ENCODE data around the gene CCDC60.

The CCDC60 gene

DNA sequence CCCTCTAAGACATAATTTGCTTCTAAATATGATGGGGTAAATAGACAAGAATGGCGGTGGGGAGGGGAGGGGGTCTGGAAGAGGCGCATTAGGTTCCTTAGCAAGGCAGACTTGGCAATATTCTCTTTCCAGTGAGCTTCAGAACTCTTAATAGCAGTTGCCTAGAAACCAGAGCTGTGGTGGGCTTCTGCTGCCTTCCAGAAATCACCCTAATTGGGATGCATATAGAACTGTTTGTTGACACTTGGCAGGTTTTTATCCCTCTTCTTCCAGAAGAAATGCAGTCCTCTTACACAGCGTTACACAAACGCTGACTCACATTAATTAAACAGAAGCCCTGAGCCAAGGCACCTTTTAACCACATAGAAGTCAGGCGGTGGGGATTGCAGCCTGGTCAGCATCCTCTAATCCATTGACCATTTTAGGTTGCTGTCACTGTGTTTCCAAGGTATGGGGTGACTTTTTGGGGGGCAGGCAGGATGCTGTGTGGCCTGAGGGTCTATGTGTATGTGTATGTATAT is 114.1 kb downstream of the CCDC60 start:
- peaks cover 5% of the 10 kb centered on the region for H3K4me1 ChIP-seq
- H3K36me3 ChIP-seq (ENCODE audit: control insufficient read depth, insufficient read depth, low read length) = no peaks in the 10 kb centered on the region
- H3K4me3 ChIP-seq (ENCODE audit: low read depth, low read length) = no peak overlapping the region
- no peak overlapping the region for H3K9ac ChIP-seq
- no peaks in the 10 kb centered on the region for H3K79me2 ChIP-seq
- TF ChIP-seq, protein P1, sequence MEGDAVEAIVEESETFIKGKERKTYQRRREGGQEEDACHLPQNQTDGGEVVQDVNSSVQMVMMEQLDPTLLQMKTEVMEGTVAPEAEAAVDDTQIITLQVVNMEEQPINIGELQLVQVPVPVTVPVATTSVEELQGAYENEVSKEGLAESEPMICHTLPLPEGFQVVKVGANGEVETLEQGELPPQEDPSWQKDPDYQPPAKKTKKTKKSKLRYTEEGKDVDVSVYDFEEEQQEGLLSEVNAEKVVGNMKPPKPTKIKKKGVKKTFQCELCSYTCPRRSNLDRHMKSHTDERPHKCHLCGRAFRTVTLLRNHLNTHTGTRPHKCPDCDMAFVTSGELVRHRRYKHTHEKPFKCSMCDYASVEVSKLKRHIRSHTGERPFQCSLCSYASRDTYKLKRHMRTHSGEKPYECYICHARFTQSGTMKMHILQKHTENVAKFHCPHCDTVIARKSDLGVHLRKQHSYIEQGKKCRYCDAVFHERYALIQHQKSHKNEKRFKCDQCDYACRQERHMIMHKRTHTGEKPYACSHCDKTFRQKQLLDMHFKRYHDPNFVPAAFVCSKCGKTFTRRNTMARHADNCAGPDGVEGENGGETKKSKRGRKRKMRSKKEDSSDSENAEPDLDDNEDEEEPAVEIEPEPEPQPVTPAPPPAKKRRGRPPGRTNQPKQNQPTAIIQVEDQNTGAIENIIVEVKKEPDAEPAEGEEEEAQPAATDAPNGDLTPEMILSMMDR (IDR thresholded peaks at IDR 0.05) = no peak
- no peak overlapping the region for H2AFZ ChIP-seq
- no peaks in the 10 kb centered on the region for H3K27me3 ChIP-seq (ENCODE audit: control insufficient read depth, insufficient read depth, low read length)
- H3K4me2 ChIP-seq (ENCODE audit: low read length) = no peak overlapping the region
- no peaks in the 10 kb centered on the region for H3K9me3 ChIP-seq (ENCODE audit: control insufficient read depth, low read length)
- no peak overlapping the region for H3K27ac ChIP-seq

- Histone ChIP-seq H3K9me3 (ENCODE audit: control insufficient read depth, low read length) (no peaks in the 10 kb centered on the region), H2AFZ (no peak overlapping the region), H3K9ac (no peak overlapping the region), H3K79me2 (no peaks in the 10 kb centered on the region), H3K36me3 (ENCODE audit: control insufficient read depth, insufficient read depth, low read length) (no peaks in the 10 kb centered on the region), H3K4me1 (peaks cover 5% of the 10 kb centered on the region), H3K27ac (no peak overlapping the region), H3K4me3 (ENCODE audit: low read depth, low read length) (no peak overlapping the region), H3K27me3 (ENCODE audit: control insufficient read depth, insufficient read depth, low read length) (no peaks in the 10 kb centered on the region), H3K4me2 (ENCODE audit: low read length) (no peak overlapping the region)
- TF ChIP-seq, protein P1 (IDR thresholded peaks at IDR 0.05) = no peak
Measured at GRCh38 chr12:119450771-119451170, 116.2 kb downstream of the CCDC60 start.

- no peaks in the 10 kb centered on the region for H3K79me2 ChIP-seq
- no peak overlapping the region for H3K4me2 ChIP-seq (ENCODE audit: low read length)
- H3K9me3 ChIP-seq (ENCODE audit: control insufficient read depth, low read length) = no peaks in the 10 kb centered on the region
- no peaks in the 10 kb centered on the region for H3K27me3 ChIP-seq (ENCODE audit: control insufficient read depth, insufficient read depth, low read length)
- H3K4me1 ChIP-seq = peaks cover 7% of the 10 kb centered on the region
- H3K9ac ChIP-seq = no peak overlapping the region
- no peaks in the 10 kb centered on the region for H3K36me3 ChIP-seq (ENCODE audit: control insufficient read depth, insufficient read depth, low read length)
- no peak overlapping the region for H2AFZ ChIP-seq
- no peak overlapping the region for H3K4me3 ChIP-seq (ENCODE audit: low read depth, low read length)
- H3K27ac ChIP-seq = no peak overlapping the region
- TF ChIP-seq, protein P1 (IDR thresholded peaks at IDR 0.05) = no peak
Measured at GRCh38 chr12:119456824-119457223, 122.3 kb downstream of the CCDC60 start.

DNA sequence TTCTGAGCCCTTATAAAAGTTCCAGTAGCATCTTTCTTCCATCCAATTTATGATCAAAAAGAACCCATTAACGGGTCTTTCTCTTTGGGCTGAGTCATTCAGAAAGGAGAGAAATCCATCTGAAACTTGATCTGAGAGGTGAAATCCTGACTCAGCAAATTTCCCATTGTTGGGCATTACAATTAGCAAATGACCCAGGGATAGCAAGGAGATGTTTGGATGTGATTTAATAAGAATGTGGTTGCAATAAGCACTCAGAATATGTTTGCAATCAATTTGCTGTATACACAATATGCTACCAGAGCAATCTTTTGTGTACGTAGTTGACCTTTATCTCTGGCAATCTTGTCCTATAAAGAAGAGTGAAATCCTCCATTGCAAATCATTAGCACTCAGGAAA is 122.7 kb downstream of the CCDC60 start:
- peaks cover 6% of the 10 kb centered on the region for H3K4me1 ChIP-seq
- H2AFZ ChIP-seq = no peak overlapping the region
- no peak overlapping the region for H3K4me3 ChIP-seq (ENCODE audit: low read depth, low read length)
- H3K27me3 ChIP-seq (ENCODE audit: control insufficient read depth, insufficient read depth, low read length) = no peaks in the 10 kb centered on the region
- no peaks in the 10 kb centered on the region for H3K79me2 ChIP-seq
- no peaks in the 10 kb centered on the region for H3K9me3 ChIP-seq (ENCODE audit: control insufficient read depth, low read length)
- no peaks in the 10 kb centered on the region for H3K36me3 ChIP-seq (ENCODE audit: control insufficient read depth, insufficient read depth, low read length)
- H3K9ac ChIP-seq = no peak overlapping the region
- H3K27ac ChIP-seq = no peak overlapping the region
- no peak overlapping the region for H3K4me2 ChIP-seq (ENCODE audit: low read length)
- TF ChIP-seq, protein P1 (IDR thresholded peaks at IDR 0.05) = no peak

GRCh38 chr12:119459481-119459880 is 125.0 kb downstream of the CCDC60 start:
- Histone ChIP-seq H3K9ac (no peak overlapping the region), H3K4me2 (ENCODE audit: low read length) (no peak overlapping the region), H3K79me2 (no peaks in the 10 kb centered on the region), H3K36me3 (ENCODE audit: control insufficient read depth, insufficient read depth, low read length) (no peaks in the 10 kb centered on the region), H2AFZ (no peak overlapping the region), H3K9me3 (ENCODE audit: control insufficient read depth, low read length) (no peaks in the 10 kb centered on the region), H3K27ac (no peak overlapping the region), H3K27me3 (ENCODE audit: control insufficient read depth, insufficient read depth, low read length) (no peaks in the 10 kb centered on the region), H3K4me3 (ENCODE audit: low read depth, low read length) (no peak overlapping the region), H3K4me1 (peaks cover 6% of the 10 kb centered on the region)
- TF ChIP-seq, protein P1 (IDR thresholded peaks at IDR 0.05) = no peak
